HL-60 (cell line): ENCODE data around the gene NLRP6.

Experiments used
- POLR2AphosphoS5 ChIP-seq: IDR thresholded peaks from 2 replicates; pipeline ENCODE4 v1.6.1; 2012; ENCODE audit warnings: low read depth
- TF ChIP-seq, protein P1 (sequence below): IDR thresholded peaks from 2 replicates; pipeline ENCODE4 v1.6.1; 2012; ENCODE audit warnings: low read depth; ENCODE audit not compliant: insufficient replicate concordance
- TF ChIP-seq, protein P2 (sequence below): IDR thresholded peaks from one replicate; pipeline ENCODE4 v1.5.1; 2011; ENCODE audit warnings: low read length, control low read depth, inconsistent platforms; ENCODE audit not compliant: insufficient read depth

DNA sequence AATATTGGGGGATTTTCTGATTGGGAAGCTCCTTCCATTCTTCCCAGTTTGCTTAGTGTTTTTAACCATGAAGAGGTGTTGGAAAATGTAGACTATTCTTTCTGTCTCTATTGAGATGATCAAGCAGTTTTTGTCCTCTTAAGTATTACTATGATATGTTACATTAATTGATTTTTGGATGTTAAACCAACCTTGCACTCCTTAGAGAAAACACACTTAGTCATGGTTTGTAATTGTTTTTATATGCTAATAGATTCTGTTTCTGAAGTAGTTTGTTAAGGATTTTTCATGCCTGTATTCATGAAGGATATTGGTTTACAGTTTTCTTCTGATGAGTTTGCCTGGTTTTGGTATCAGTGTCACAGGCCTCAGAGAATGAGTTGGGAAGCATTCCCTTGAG lies 2.0 kb upstream of the NLRP6 start:
- TF ChIP-seq, protein P1, sequence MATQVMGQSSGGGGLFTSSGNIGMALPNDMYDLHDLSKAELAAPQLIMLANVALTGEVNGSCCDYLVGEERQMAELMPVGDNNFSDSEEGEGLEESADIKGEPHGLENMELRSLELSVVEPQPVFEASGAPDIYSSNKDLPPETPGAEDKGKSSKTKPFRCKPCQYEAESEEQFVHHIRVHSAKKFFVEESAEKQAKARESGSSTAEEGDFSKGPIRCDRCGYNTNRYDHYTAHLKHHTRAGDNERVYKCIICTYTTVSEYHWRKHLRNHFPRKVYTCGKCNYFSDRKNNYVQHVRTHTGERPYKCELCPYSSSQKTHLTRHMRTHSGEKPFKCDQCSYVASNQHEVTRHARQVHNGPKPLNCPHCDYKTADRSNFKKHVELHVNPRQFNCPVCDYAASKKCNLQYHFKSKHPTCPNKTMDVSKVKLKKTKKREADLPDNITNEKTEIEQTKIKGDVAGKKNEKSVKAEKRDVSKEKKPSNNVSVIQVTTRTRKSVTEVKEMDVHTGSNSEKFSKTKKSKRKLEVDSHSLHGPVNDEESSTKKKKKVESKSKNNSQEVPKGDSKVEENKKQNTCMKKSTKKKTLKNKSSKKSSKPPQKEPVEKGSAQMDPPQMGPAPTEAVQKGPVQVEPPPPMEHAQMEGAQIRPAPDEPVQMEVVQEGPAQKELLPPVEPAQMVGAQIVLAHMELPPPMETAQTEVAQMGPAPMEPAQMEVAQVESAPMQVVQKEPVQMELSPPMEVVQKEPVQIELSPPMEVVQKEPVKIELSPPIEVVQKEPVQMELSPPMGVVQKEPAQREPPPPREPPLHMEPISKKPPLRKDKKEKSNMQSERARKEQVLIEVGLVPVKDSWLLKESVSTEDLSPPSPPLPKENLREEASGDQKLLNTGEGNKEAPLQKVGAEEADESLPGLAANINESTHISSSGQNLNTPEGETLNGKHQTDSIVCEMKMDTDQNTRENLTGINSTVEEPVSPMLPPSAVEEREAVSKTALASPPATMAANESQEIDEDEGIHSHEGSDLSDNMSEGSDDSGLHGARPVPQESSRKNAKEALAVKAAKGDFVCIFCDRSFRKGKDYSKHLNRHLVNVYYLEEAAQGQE, result no peak
- TF ChIP-seq, protein P2, sequence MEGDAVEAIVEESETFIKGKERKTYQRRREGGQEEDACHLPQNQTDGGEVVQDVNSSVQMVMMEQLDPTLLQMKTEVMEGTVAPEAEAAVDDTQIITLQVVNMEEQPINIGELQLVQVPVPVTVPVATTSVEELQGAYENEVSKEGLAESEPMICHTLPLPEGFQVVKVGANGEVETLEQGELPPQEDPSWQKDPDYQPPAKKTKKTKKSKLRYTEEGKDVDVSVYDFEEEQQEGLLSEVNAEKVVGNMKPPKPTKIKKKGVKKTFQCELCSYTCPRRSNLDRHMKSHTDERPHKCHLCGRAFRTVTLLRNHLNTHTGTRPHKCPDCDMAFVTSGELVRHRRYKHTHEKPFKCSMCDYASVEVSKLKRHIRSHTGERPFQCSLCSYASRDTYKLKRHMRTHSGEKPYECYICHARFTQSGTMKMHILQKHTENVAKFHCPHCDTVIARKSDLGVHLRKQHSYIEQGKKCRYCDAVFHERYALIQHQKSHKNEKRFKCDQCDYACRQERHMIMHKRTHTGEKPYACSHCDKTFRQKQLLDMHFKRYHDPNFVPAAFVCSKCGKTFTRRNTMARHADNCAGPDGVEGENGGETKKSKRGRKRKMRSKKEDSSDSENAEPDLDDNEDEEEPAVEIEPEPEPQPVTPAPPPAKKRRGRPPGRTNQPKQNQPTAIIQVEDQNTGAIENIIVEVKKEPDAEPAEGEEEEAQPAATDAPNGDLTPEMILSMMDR, result no peak
- no peak for TF ChIP-seq POLR2AphosphoS5
